Thyroid gland (tissue), 4 donors: ENCODE data around the gene F13A1.

ENCODE experiments used
- POLR2A ChIP-seq, 2 donors: fragments of 450-650 bp; IDR thresholded peaks; one replicate each; pipeline ENCODE4 v1.6.1; 2017; ENCODE audit warnings: antibody characterized with exemption in 2 of 2, mild to moderate bottlenecking in 2 of 2, moderate library complexity in 1 of 2
- TF ChIP-seq, protein P1 (sequence below), 6 experiments: fragments of 200-600 bp in 3 of 6; fragments of 450-650 bp in 3 of 6; sonication (generic) in 3 of 6; IDR thresholded peaks; one replicate each; pipeline ENCODE4 v1.5.1; 2016 to 2019; ENCODE audit warnings: antibody characterized with exemption in 6 of 6, mild to moderate bottlenecking in 2 of 6, inconsistent platforms in 1 of 6, moderate library complexity in 1 of 6

- TF ChIP-seq, protein P1, sequence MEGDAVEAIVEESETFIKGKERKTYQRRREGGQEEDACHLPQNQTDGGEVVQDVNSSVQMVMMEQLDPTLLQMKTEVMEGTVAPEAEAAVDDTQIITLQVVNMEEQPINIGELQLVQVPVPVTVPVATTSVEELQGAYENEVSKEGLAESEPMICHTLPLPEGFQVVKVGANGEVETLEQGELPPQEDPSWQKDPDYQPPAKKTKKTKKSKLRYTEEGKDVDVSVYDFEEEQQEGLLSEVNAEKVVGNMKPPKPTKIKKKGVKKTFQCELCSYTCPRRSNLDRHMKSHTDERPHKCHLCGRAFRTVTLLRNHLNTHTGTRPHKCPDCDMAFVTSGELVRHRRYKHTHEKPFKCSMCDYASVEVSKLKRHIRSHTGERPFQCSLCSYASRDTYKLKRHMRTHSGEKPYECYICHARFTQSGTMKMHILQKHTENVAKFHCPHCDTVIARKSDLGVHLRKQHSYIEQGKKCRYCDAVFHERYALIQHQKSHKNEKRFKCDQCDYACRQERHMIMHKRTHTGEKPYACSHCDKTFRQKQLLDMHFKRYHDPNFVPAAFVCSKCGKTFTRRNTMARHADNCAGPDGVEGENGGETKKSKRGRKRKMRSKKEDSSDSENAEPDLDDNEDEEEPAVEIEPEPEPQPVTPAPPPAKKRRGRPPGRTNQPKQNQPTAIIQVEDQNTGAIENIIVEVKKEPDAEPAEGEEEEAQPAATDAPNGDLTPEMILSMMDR (IDR thresholded peaks at IDR 0.05) = no peak
- no peak for TF ChIP-seq POLR2A (IDR thresholded peaks at IDR 0.05)
Observed at GRCh38 chr6:6260196-6260722, 60.2 kb downstream of the F13A1 start.
